Fibroblast of the aortic adventitia (primary cell): ENCODE measurements around the gene MBD1. TPM values are rescaled to one million over a fixed set of nuclear protein-coding genes. Genes with fewer than 3 reads are reported as not detected.

Experiments used
- DNase-seq: peaks from one replicate; pipeline ENCODE4 v3.0.0-alpha.2; 2010; ENCODE audit warnings: low read depth
- H3K4me3 ChIP-seq: 2 replicates; pipeline ENCODE4 v1.5.1; 2011; ENCODE audit warnings: low read depth, mild to moderate bottlenecking, control low read depth, low read length, moderate library complexity
- CTCF ChIP-seq: IDR thresholded peaks from 2 replicates; pipeline ENCODE4 v1.5.1; 2011; ENCODE audit warnings: mild to moderate bottlenecking, low read length, control low read depth, inconsistent platforms; ENCODE audit not compliant: insufficient read depth
- total RNA-seq: library from RNA; depleted of rRNA; stranded (reverse); fragments of >200 nt; gene quantifications from 2 replicates; pipeline ENCODE4 v1.2.3, GENCODE V29; 2012; ENCODE audit warnings: low replicate concordance

MBD1 gene
- total RNA-seq, 1 donor: 50.3 TPM

GRCh38 chr18:50285071-50285470, 3.7 kb upstream of the MBD1 start:
- DNase-seq: no peak
- TF ChIP-seq CTCF: no peak
- no peak overlapping the region for H3K4me3 ChIP-seq

- DNase-seq: no peak
- no peak for TF ChIP-seq CTCF
- H3K4me3 ChIP-seq: no peak overlapping the region
These were observed 3.0 kb upstream of the MBD1 start for GRCh38 chr18:50284255-50284885.

GRCh38 chr18:50283469-50284209, 2.3 kb upstream of the MBD1 start:
- H3K4me3 ChIP-seq: no peak overlapping the region

GRCh38 chr18:50282521-50283335, 1.4 kb upstream of the MBD1 start:
- no peak for TF ChIP-seq CTCF
- H3K4me3 ChIP-seq: peak overlapping the region; percentile 100
- no peak for DNase-seq

More at GRCh38 chr18:50283469-50284209, 2.3 kb upstream of the MBD1 start:
- no peak for DNase-seq
- TF ChIP-seq CTCF: no peak

GRCh38 chr18:50281972-50282520, 723 bp upstream of the MBD1 start:
- no peak for DNase-seq
- H3K4me3 ChIP-seq: peak overlapping the region; percentile 100
- TF ChIP-seq CTCF: no peak

- peak overlapping the region; percentile 100 for H3K4me3 ChIP-seq
- no peak for DNase-seq
- TF ChIP-seq CTCF: no peak
These were observed 522 bp downstream of the MBD1 start for GRCh38 chr18:50280707-50281294.
